Jurkat, Clone E6-1 (cell line): ENCODE measurements around the gene MAGIX. TPM values are rescaled to one million over a fixed set of nuclear protein-coding genes. Genes with fewer than 3 reads are reported as not detected.
A peak's percentile ranks its signal among the peaks of the same experiment; 100 is the strongest.
"Not testable (repeated sequence)": the region's sequence is repeated elsewhere in the genome, so short reads cannot be mapped to it uniquely, and the experiment has no call there.

ENCODE experiments used
- DNase-seq: peaks from one replicate; pipeline ENCODE4 v3.0.0-alpha.2; 2011; ENCODE audit warnings: low read depth, low spot score
- H3K4me3 ChIP-seq: 2 replicates; pipeline ENCODE4 v1.5.1; 2011; ENCODE audit warnings: mild to moderate bottlenecking, low read length, control low read depth, moderate library complexity
- polyA plus RNA-seq: library from polyadenylated mRNA; unstranded; fragments of >200 nt; gene quantifications from one replicate; pipeline ENCODE4 v1.2.1, GENCODE V29; 2012; ENCODE audit warnings: missing spikeins; ENCODE audit not compliant: insufficient read length, insufficient read depth

Gene MAGIX
- 1.6 TPM for polyA plus RNA-seq

- DNase-seq = no peak
- H3K4me3 ChIP-seq = peak within 1 kb of the TSS; percentile 27
Observed at GRCh38 chrX:49162620-49163019, at the start of gene MAGIX. MAGIX (plus strand) TSS chrX:49162758; CDS start chrX:49162890, 132 bp downstream.

- no peak overlapping the region for H3K4me3 ChIP-seq
- no peak for DNase-seq
Observed at GRCh38 chrX:49116076-49116475, 46.5 kb upstream of the MAGIX start.

GRCh38 chrX:49116716-49117115 lies 45.8 kb upstream of the MAGIX start:
- DNase-seq = no peak
- H3K4me3 ChIP-seq = no peak overlapping the region

- H3K4me3 ChIP-seq = no peak overlapping the region
- DNase-seq = no peak
Observed at GRCh38 chrX:49117581-49117980, 45.0 kb upstream of the MAGIX start.

DNA sequence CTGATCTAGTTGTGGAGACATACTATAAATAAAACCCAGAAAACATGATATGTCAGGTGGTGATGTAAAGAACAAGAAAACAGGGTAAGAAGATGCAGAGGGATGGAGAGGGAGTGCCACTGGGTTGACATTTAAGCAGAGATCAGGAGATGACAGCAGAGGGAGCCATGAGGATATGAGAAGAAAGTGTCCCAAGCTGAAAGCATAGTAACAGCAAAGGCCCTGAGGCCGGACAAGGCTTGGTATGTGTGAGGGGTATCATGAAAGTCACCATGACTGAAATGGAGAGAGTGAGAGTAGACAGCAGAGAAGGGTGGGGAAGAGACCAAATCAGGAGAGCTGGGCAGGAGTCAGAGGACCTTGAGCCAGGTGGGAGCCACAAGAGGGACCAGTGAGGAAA lies 42.5 kb upstream of the MAGIX start:
- no peak overlapping the region for H3K4me3 ChIP-seq
- DNase-seq = no peak

DNA sequence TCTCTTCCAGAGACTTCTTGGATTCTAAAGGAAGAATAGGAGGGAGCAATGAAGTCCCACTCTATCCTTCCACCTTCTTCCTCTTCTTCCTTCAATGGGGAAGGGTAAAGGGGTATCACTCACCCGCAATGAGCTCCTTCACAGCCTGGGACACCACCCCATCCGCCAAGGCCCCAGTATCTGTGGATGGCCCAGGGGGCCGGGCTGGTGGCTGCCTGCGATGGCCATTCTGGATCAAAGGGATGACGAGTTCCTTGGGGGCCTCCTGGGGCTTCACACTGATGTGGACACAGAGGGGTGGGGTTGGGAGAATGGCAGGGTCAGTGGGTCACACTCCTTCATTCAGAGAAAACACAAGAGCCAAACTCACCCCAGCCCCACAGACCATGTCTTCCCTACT lies 40.1 kb upstream of the MAGIX start:
- DNase-seq = no peak
- H3K4me3 ChIP-seq = peak overlapping the region; percentile 85

- H3K4me3 ChIP-seq, DNase-seq: not testable (repeated sequence)
Observed at GRCh38 chrX:49127742-49128258, 34.8 kb upstream of the MAGIX start.

- DNase-seq = no peak
- no peak overlapping the region for H3K4me3 ChIP-seq
Observed at GRCh38 chrX:49129427-49129826, 33.1 kb upstream of the MAGIX start.

- not testable (repeated sequence) for DNase-seq, H3K4me3 ChIP-seq
Observed at GRCh38 chrX:49132275-49132674, 30.3 kb upstream of the MAGIX start.

DNA sequence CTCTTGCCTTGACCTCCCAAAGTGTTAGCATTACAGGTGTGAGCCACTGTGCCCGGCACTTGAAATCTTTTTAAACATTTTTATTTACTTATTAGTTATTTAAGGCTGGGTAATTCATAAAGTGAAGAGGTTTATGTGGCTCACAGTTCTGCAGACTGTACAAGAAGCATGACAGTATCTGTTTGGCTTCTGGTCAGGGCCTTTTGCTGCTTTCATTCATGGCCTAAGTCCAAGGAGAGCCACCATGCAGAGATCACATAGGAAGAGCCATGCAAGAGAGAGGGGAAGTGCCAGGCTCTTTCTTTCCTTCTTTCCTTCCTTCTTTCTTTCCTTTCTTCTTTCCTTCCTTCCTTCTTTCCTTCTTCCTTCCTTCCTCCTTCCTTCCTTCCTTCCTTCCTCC lies 28.8 kb upstream of the MAGIX start:
- no peak overlapping the region for H3K4me3 ChIP-seq
- DNase-seq = no peak

DNA sequence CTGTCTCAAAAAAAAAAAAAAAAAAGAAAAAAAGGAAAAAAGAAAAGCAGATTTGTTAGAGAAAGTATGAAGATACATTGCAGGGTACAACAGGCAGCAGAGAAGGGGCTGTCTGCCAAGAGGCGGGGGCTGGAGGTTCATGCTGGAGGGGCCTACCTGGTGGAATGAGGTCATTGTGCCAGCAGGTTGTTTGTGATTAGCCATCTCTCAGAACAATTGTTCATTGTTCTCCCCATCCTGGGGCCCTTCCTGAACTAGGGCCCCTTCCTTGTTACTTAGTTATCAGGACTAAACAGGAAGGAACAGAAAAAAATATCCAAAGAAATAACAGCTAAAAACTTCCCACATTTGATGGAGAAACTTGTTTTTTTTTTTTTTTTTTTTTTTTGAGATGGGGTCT lies 25.1 kb upstream of the MAGIX start:
- DNase-seq = no peak
- no peak overlapping the region for H3K4me3 ChIP-seq

DNA sequence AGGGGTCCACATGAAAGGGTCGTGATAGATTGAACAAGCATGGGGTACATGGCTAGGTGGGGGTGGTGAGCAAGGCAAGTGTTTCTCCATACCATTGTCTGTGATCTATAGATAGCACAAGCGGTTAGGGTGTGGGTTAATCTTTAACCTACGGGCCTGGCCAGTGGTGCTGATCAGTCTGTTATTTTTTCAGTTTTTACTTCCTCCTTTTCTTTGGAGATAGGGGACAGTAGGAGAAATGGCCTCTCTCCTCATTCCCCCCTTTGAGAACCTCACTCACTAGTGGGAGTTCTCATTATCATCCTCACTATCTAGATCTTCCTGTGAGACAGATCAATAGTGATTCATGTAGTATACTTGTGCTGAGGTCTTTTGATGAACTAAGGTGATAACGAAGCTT lies 22.8 kb upstream of the MAGIX start:
- no peak overlapping the region for H3K4me3 ChIP-seq
- no peak for DNase-seq

DNA sequence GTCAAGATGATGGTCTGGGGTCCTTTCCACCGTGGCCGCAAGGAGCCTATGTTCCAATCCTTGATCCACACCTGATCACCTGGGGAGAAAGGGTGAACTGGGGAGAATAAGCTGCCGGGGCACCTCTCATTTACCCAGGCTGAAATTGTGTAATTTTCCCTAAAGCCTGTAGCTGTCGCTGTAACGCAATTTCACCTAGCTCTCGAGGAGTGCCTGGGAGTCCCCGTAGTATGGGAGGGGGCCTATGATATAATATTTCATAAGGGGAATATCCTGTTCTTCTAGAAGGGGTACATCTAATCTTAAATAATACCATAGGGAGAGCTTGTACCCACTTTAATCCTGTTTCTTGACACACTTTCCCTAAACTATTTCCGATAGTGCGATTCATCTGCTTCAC lies 20.3 kb upstream of the MAGIX start:
- H3K4me3 ChIP-seq, DNase-seq: not testable (repeated sequence)

- H3K4me3 ChIP-seq, DNase-seq: not testable (repeated sequence)
Observed at GRCh38 chrX:49143154-49143553, 19.4 kb upstream of the MAGIX start.

- no peak for DNase-seq
- no peak overlapping the region for H3K4me3 ChIP-seq
Observed at GRCh38 chrX:49147282-49147681, 15.3 kb upstream of the MAGIX start.

GRCh38 chrX:49147936-49148335 lies 14.6 kb upstream of the MAGIX start:
- DNase-seq = no peak
- H3K4me3 ChIP-seq = no peak overlapping the region

DNA sequence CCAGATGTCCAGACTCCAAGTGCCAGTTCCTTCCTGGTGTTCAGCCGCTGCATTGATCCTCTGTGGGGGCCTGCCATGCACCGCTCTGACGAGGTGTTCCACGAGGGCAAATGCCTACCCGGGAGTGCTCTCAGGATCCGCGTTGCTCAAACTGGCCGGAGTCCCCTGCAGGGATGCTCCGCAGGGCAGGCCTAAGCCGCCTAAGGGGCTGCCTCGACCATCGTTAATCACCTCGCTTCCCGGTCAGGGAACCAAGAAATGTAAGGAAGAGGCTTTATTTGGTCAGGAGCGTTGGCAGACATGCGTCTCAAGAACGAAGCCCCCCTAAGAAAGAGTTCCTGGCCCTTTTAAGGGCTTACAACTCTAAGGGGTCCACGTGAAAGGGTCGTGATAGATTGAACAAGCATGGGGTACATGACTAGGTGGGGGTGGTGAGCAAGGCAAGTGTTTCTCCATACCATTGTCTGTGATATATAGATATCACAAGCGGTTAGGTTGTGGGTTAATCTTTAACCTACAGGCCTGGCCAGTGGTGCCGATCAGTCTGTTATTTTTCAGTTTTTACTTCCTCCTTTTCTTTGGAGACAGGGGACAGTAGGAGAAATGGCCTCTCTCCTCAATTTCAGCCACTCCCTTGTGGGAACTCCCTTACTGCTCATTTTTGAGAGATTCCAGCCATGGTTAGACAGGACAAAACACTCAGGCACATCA lies 14.0 kb upstream of the MAGIX start:
- not testable (repeated sequence) for H3K4me3 ChIP-seq, DNase-seq

- H3K4me3 ChIP-seq, DNase-seq: not testable (repeated sequence)
Observed at GRCh38 chrX:49149291-49149690, 13.3 kb upstream of the MAGIX start.

DNA sequence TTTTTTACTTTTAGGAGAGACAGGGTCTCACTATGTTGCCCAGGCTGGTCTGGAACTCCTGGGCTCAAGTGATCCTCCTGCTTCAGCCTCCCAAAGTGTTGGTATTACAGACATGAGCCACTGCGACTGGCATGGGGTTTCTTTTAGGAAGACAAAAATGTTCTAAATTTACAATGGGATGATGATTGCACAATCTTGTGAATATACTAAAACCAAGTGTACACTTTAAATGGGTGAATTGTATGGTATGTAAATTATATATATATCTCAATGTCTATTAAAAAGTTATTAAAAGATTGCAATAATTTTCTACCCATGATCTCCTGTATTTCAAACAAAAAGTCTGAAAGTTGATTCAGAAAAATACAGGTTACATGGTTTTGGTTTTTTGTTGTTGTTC lies 9.1 kb upstream of the MAGIX start:
- no peak for DNase-seq
- no peak overlapping the region for H3K4me3 ChIP-seq

DNA sequence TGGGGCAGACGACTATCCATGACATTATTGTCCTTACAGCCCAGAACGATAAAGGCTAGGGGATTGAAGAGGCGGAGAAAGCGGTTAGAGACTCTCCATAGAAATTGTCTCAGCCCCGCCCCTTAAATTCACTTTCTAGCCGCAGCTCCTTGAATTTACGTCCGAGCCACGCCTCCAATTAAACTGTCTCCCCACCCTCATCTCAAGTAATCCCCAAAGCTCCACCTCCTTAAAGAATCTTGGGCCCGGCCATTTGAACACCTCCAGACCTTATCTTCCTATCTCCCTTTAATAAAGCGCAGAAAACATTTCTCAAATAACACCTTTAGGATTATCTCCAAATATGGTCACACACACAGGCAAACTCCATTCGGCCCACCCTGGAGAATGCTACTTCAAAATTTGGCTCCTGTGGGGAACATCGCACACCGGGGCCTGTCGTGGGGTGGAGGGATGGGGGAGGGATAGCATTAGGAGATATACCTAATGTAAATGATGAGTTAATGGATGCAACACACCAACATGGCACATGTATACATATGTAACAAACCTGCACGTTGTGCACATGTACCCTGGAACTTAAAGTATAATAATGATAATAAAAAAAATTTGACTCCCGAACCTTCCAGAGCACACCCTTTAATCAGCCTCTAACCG lies 7.2 kb upstream of the MAGIX start:
- H3K4me3 ChIP-seq = peak overlapping the region; percentile 63
- DNase-seq = peak; percentile 79
